H1 (cell line): ENCODE results near the gene SPTAN1. TPM values are rescaled to one million over a fixed set of nuclear protein-coding genes. Genes with fewer than 3 reads are reported as not detected.

Experiments
- CTCF ChIA-PET: fragments of 300-600 bp; sonication (Branson Sonifier 250); formaldehyde crosslinking; loops from one replicate; lab custom pipeline; 2021; ENCODE audit not compliant: partially characterized antibody; lab: Charles Lee
- POLR2A ChIA-PET: fragments of 300-600 bp; sonication (Branson Sonifier 250); formaldehyde crosslinking; loops from one replicate; lab custom pipeline; 2021; ENCODE audit warnings: inconsistent platforms; ENCODE audit not compliant: partially characterized antibody; lab: Charles Lee
- DNase-seq, 2 experiments: peaks; one replicate each; pipeline versions ENCODE4 v3.0.0 to v3.0.0-alpha.2; 2010 to 2022; ENCODE audit warnings: low spot score in 2 of 2, low read depth in 1 of 2, mixed read lengths in 1 of 2
- FAIRE-seq: peaks from 2 replicates; lab custom pipeline; 2011; peaks lifted over from hg19 to GRCh38; lab: Jason Lieb, UNC
- H2AFZ ChIP-seq: 2 replicates; pipeline ENCODE4 v1.8.1; 2012; ENCODE audit warnings: low read length, inconsistent platforms
- H2AK5ac ChIP-seq: 2 replicates; pipeline ENCODE4 v1.6.1; 2013; ENCODE audit warnings: low read depth, low read length
- H2BK120ac ChIP-seq: replicated peaks from 2 replicates; pipeline ENCODE3; 2013; ENCODE audit warnings: low read depth, low read length, inconsistent platforms
- H2BK12ac ChIP-seq: 2 replicates; pipeline ENCODE4 v1.6.1; 2013; ENCODE audit warnings: low read depth, low read length
- H2BK15ac ChIP-seq: 2 replicates; pipeline ENCODE4 v1.6.1; 2013; ENCODE audit warnings: low read length
- H2BK20ac ChIP-seq: 2 replicates; pipeline ENCODE4 v1.6.1; 2013; ENCODE audit warnings: low read length
- H2BK5ac ChIP-seq: 2 replicates; pipeline ENCODE4 v1.6.1; 2013; ENCODE audit warnings: low read depth, low read length
- H3K14ac ChIP-seq: 2 replicates; pipeline ENCODE4 v1.6.1; 2013; ENCODE audit warnings: inconsistent platforms; ENCODE audit not compliant: insufficient read length
- H3K18ac ChIP-seq: 2 replicates; pipeline ENCODE4 v1.6.1; 2013; ENCODE audit warnings: low read length; ENCODE audit errors: extremely low read depth
- H3K23ac ChIP-seq: 2 replicates; pipeline ENCODE4 v1.6.1; 2013; ENCODE audit warnings: inconsistent platforms; ENCODE audit not compliant: insufficient read length
- H3K23me2 ChIP-seq: 2 replicates; pipeline ENCODE4 v1.6.1; 2013; ENCODE audit warnings: low read depth, low read length
- H3K27ac ChIP-seq: 2 replicates; pipeline ENCODE4 v1.6.1; 2011; ENCODE audit warnings: low read depth, low read length, inconsistent platforms
- H3K27me3 ChIP-seq, 4 experiments: replicated peaks in 1 of 4; 1 replicate in 1 of 4; 2 replicates in 3 of 4; pipeline versions ENCODE4 v1.6.1 to v1.8.1; 2011 to 2013; ENCODE audit warnings: low read length in 3 of 4, mild to moderate bottlenecking in 3 of 4, inconsistent platforms in 2 of 4, mixed read lengths in 2 of 4, moderate library complexity in 1 of 4; ENCODE audit not compliant: control insufficient read depth in 3 of 4, insufficient read depth in 3 of 4; ENCODE audit errors: extremely low read depth in 1 of 4
- H3K36me3 ChIP-seq, 4 experiments: 2 replicates each; pipeline versions ENCODE4 v1.6.1 to v1.8.1; 2011 to 2013; ENCODE audit warnings: mild to moderate bottlenecking in 4 of 4, low read length in 3 of 4, moderate library complexity in 2 of 4, control low read depth in 1 of 4, inconsistent platforms in 1 of 4; ENCODE audit not compliant: insufficient read depth in 4 of 4, control insufficient read depth in 2 of 4
- H3K4ac ChIP-seq: replicated peaks from 2 replicates; pipeline ENCODE3; 2013; ENCODE audit warnings: low read length, low read depth, mixed read lengths, inconsistent platforms; ENCODE audit not compliant: insufficient read length
- H3K4me1 ChIP-seq, 4 experiments: replicated peaks in 1 of 4; 1 replicate in 1 of 4; 2 replicates in 3 of 4; pipeline versions ENCODE4 v1.6.1 to v1.8.1; 2011 to 2013; ENCODE audit warnings: low read length in 3 of 4, inconsistent platforms in 2 of 4, mixed read lengths in 1 of 4; ENCODE audit not compliant: insufficient read depth in 4 of 4, control insufficient read depth in 3 of 4
- H3K4me2 ChIP-seq, 2 experiments: 2 replicates each; pipeline versions ENCODE4 v1.6.1 to v1.8.1; 2011 to 2013; ENCODE audit warnings: low read depth in 2 of 2, low read length in 2 of 2, control low read depth in 1 of 2, inconsistent platforms in 1 of 2, mild to moderate bottlenecking in 1 of 2; ENCODE audit not compliant: insufficient read depth in 1 of 2
- H3K4me3 ChIP-seq, 4 experiments: fragments of 200-600, 300-600 bp in 1 of 4; sonication (generic), shearing (Covaris generic), sonication (Bioruptor Twin) in 1 of 4; 2 replicates each; pipeline versions ENCODE4 v1.5.1 to v1.8.1; 2011 to 2016; ENCODE audit warnings: low read length in 4 of 4, low read depth in 3 of 4, control low read depth in 2 of 4, inconsistent platforms in 2 of 4, mild to moderate bottlenecking in 2 of 4, mixed read lengths in 1 of 4, moderate library complexity in 1 of 4; ENCODE audit not compliant: insufficient read depth in 2 of 4; ENCODE audit errors: extremely low read depth in 1 of 4
- H3K56ac ChIP-seq: replicated peaks from 2 replicates; pipeline ENCODE3; 2013; ENCODE audit warnings: low read depth, mild to moderate bottlenecking, mixed read lengths, low read length, inconsistent platforms; ENCODE audit not compliant: insufficient read length
- H3K79me1 ChIP-seq: 2 replicates; pipeline ENCODE4 v1.6.1; 2013; ENCODE audit warnings: low read depth, low read length, control low read depth
- H3K79me2 ChIP-seq, 2 experiments: 2 replicates each; pipeline versions ENCODE4 v1.6.1 to v1.8.1; 2012 to 2013; ENCODE audit warnings: low read length in 2 of 2, mild to moderate bottlenecking in 2 of 2, inconsistent platforms in 1 of 2; ENCODE audit not compliant: insufficient read depth in 2 of 2, control insufficient read depth in 1 of 2
- H3K9ac ChIP-seq, 4 experiments: replicated peaks in 1 of 4; 1 replicate in 1 of 4; 2 replicates in 3 of 4; pipeline versions ENCODE4 v1.6.1 to v1.8.1; 2011 to 2013; ENCODE audit warnings: low read depth in 3 of 4, low read length in 3 of 4, control low read depth in 2 of 4, mild to moderate bottlenecking in 2 of 4, moderate library complexity in 2 of 4, inconsistent platforms in 1 of 4; ENCODE audit errors: extremely low read depth in 1 of 4
- H3K9me3 ChIP-seq, 2 experiments: 2 replicates each; pipeline versions ENCODE4 v1.6.1 to v1.8.1; 2012 to 2013; ENCODE audit warnings: mild to moderate bottlenecking in 2 of 2, moderate library complexity in 2 of 2, control low read depth in 1 of 2, inconsistent platforms in 1 of 2, low read depth in 1 of 2, low read length in 1 of 2, mixed read lengths in 1 of 2; ENCODE audit not compliant: insufficient read depth in 2 of 2
- H4K20me1 ChIP-seq, 2 experiments: replicated peaks in 1 of 2; 2 replicates each; pipeline versions ENCODE3 to v1.8.1; 2011 to 2013; ENCODE audit warnings: inconsistent platforms in 2 of 2, low read length in 2 of 2, mild to moderate bottlenecking in 1 of 2; ENCODE audit not compliant: insufficient read depth in 2 of 2, control insufficient read depth in 1 of 2
- H4K5ac ChIP-seq: 2 replicates; pipeline ENCODE4 v1.6.1; 2013; ENCODE audit warnings: low read length, low read depth, mixed read lengths, inconsistent platforms; ENCODE audit not compliant: insufficient read length
- H4K8ac ChIP-seq: 2 replicates; pipeline ENCODE4 v1.8.0; 2013; ENCODE audit warnings: mild to moderate bottlenecking, moderate library complexity, low read length, inconsistent platforms; ENCODE audit not compliant: insufficient read depth; ENCODE audit errors: extremely low read depth
- H4K91ac ChIP-seq: replicated peaks from 2 replicates; pipeline ENCODE3; 2013; ENCODE audit warnings: low read length, mixed read lengths, inconsistent platforms; ENCODE audit not compliant: insufficient read length
- BCL11A ChIP-seq, 2 experiments: IDR thresholded peaks; one replicate each; pipeline ENCODE4 v1.6.1; 2011; ENCODE audit warnings: low read depth in 2 of 2, low read length in 2 of 2, mild to moderate bottlenecking in 2 of 2
- CEBPB ChIP-seq: IDR thresholded peaks from 2 replicates; pipeline ENCODE4 v1.6.1; 2012; ENCODE audit warnings: low read depth, low read length
- CHD1 ChIP-seq: IDR thresholded peaks from 2 replicates; pipeline ENCODE4 v1.6.1; 2012; ENCODE audit warnings: low read depth, low read length, improper control_type of control experiment
- CHD2 ChIP-seq: IDR thresholded peaks from 2 replicates; pipeline ENCODE4 v1.6.1; 2012; ENCODE audit warnings: low read length, improper control_type of control experiment
- CREB1 ChIP-seq: IDR thresholded peaks from 2 replicates; pipeline ENCODE4 v1.6.1; 2012; ENCODE audit warnings: inconsistent platforms
- FOSL1 ChIP-seq: IDR thresholded peaks from 2 replicates; pipeline ENCODE4 v1.6.1; 2011; ENCODE audit warnings: mild to moderate bottlenecking, low read depth, low read length, moderate library complexity; ENCODE audit not compliant: insufficient read depth
- JUN ChIP-seq: IDR thresholded peaks from 2 replicates; pipeline ENCODE4 v1.6.1; 2011; ENCODE audit warnings: low read depth, mild to moderate bottlenecking, improper control_type of control experiment, low read length
- MAFK ChIP-seq: IDR thresholded peaks from 2 replicates; pipeline ENCODE4 v1.6.1; 2012; ENCODE audit warnings: low read depth, mild to moderate bottlenecking, improper control_type of control experiment, low read length
- NRF1 ChIP-seq: IDR thresholded peaks from 2 replicates; pipeline ENCODE4 v1.6.1; 2011; ENCODE audit warnings: mild to moderate bottlenecking, low read depth, low read length, improper control_type of control experiment
- PHF8 ChIP-seq: fragments of 200-600 bp; sonication (generic); conservative IDR thresholded peaks from 2 replicates; pipeline ENCODE4 v1.7.1; 2012; ENCODE audit warnings: low read depth, mild to moderate bottlenecking, inconsistent platforms, low read length, moderate library complexity
- RBBP5 ChIP-seq: IDR thresholded peaks from 2 replicates; pipeline ENCODE4 v1.7.1; 2012; ENCODE audit warnings: low read depth, mild to moderate bottlenecking, inconsistent platforms, low read length, moderate library complexity, borderline replicate concordance
- RFX5 ChIP-seq: IDR thresholded peaks from 2 replicates; pipeline ENCODE4 v1.6.1; 2011; ENCODE audit warnings: low read depth, low read length, improper control_type of control experiment, borderline replicate concordance
- SAP30 ChIP-seq: fragments of 300-600 bp; sonication (generic); IDR thresholded peaks from 2 replicates; pipeline ENCODE4 v1.7.1; 2012; ENCODE audit warnings: low read length, moderate library complexity, mild to moderate bottlenecking, inconsistent platforms; ENCODE audit not compliant: insufficient read depth, insufficient replicate concordance
- TAF1 ChIP-seq: IDR thresholded peaks from 2 replicates; pipeline ENCODE4 v1.6.1; 2011; ENCODE audit warnings: mild to moderate bottlenecking, low read depth, low read length
- ZNF274 ChIP-seq: IDR thresholded peaks from 2 replicates; pipeline ENCODE4 v1.7.0; 2012; ENCODE audit warnings: low read length, borderline replicate concordance; ENCODE audit errors: extremely low read depth
- WGBS, 2 experiments: shearing (Covaris generic) in 1 of 2; methylation state at CpG; one replicate each; pipeline versions ENCODE4 v1.1.6 to v1.1.7; 2013 to 2015; ENCODE audit warnings: low lambda C conversion rate in 2 of 2, mixed read lengths in 2 of 2, inconsistent platforms in 1 of 2, low coverage in 1 of 2, missing lambda C conversion rate in 1 of 2; ENCODE audit not compliant: insufficient replicate concordance in 2 of 2, insufficient coverage in 1 of 2, insufficient read length in 1 of 2; ENCODE audit errors: extremely low coverage in 1 of 2, missing lambda C conversion rate in 1 of 2; 5-methylcytosine and 5-hydroxymethylcytosine counted together
- polyA plus RNA-seq, 7 experiments: library from polyadenylated mRNA; depleted of rRNA in 3 of 7; stranded (reverse) in 5 of 7; unstranded in 2 of 7; fragments of >200 nt in 5 of 7; fragments of 200-250 nt in 2 of 7; gene quantifications; 1 replicate in 5 of 7; 2 replicates in 1 of 7; 4 replicates in 1 of 7; pipeline versions ENCODE4 v1.2.1 to v1.2.3, GENCODE V29; 2011 to 2013; ENCODE audit warnings: missing spikeins in 2 of 7, mixed read lengths in 2 of 7
- total RNA-seq: library from RNA; stranded (reverse); fragmentation: NEBNext Ultra II Directional; extraction: Animal tissue kit (Norgen Biotek cat#: 25700); gene quantifications from 2 replicates; pipeline ENCODE4 v1.2.1, GENCODE V29; 2021

Gene SPTAN1
- total and polyA plus RNA-seq, 2 of the 8 experiments (the other 6 are each of a cell fraction or from before 2014, with no cell fraction given), result 182 to 216 TPM

GRCh38 chr9:128640603-128641002 lies 88.2 kb downstream of the SPTAN1 start:
- FAIRE-seq (no peak), DNase-seq (no peak)
- Histone ChIP-seq H4K8ac (no peak overlapping the region), H3K4me2 (no peak overlapping the region), H3K4me3 (no peak overlapping the region), H2AFZ (no peak overlapping the region), H2BK15ac (no peak overlapping the region), H2BK120ac (no peak overlapping the region), H3K9me3 (no peaks in the 10 kb centered on the region), H3K23ac (no peak overlapping the region), H4K91ac (no peak overlapping the region), H2BK12ac (no peak overlapping the region), H3K36me3 (peaks cover 7 to 16% (median 11%) of the 10 kb centered on the region in 4 experiments; a peak in 5 of 8 replicates), H2BK20ac (no peak overlapping the region), H3K27me3 (no peaks in the 10 kb centered on the region), H2AK5ac (no peak overlapping the region), H3K9ac (no peak overlapping the region), H3K79me2 (no peaks in the 10 kb centered on the region; a peak in 1 of 4 replicates), H3K4me1 (peaks cover 0 to 7% (median 4%) of the 10 kb centered on the region in 4 experiments; a peak in 5 of 7 replicates), H3K56ac (no peak overlapping the region), H3K79me1 (peaks cover 7% of the 10 kb centered on the region; the same call in 1 of the 2 replicates), H3K14ac (no peak overlapping the region), H4K20me1 (peaks cover 3 to 16% of the 10 kb centered on the region in 2 experiments), H3K23me2 (no peaks in the 10 kb centered on the region), H3K27ac (no peak overlapping the region), H3K18ac (no peak overlapping the region), H3K4ac (no peak overlapping the region), H4K5ac (no peak overlapping the region), H2BK5ac (no peak overlapping the region; the same call in 1 of the 2 replicates)
- 97% methylated on average over 18 of the region's 18 CpGs; no CpG with 5 or more reads in 1 of the 2 experiments for WGBS, 2 experiments
- POLR2A ChIA-PET, result interaction anchor here (0.9 to 15.6 kb wide), 2 partner anchors 50 to 333 kb away, joined by 3 to 313 read pairs; partner anchors contain the start of gene SET
- CTCF ChIA-PET, result interaction anchor here (1.0 kb wide), 1 partner anchor 93 kb away, joined by 3 read pairs; no protein-coding TSS in a partner anchor
- no peak for TF ChIP-seq RBBP5
- TF ChIP-seq TAF1, result no peak
- TF ChIP-seq JUN, result no peak
- TF ChIP-seq RFX5, result no peak
- no peak for TF ChIP-seq ZNF274
- no peak for TF ChIP-seq CEBPB
- TF ChIP-seq PHF8, result no peak
- TF ChIP-seq CREB1, result no peak
- no peak for TF ChIP-seq NRF1
- TF ChIP-seq CHD1, result no peak
- TF ChIP-seq FOSL1, result no peak
- TF ChIP-seq MAFK, result no peak
- TF ChIP-seq BCL11A (IDR thresholded peaks at IDR 0.05; ENCODE audit: low read depth in 2 of 2, low read length in 2 of 2), result no peak
- TF ChIP-seq SAP30, result no peak
- TF ChIP-seq CHD2, result no peak
